ENCODE data around the gene CISD1.

- TF ChIP-seq ESRRA (CRISPR knock-in tag; IDR thresholded peaks at IDR 0.05; ENCODE audit: borderline replicate concordance) (no peak), HMGA2 (CRISPR knock-in tag; IDR thresholded peaks at IDR 0.05) (no peak)
Measured at GRCh38 chr10:58305821-58306220, 36.9 kb downstream of the CISD1 start.

Measured in WTC11 (cell line).